HEK293 (cell line): ENCODE results near the gene NUDCD3.

Source experiments
- CTCF ChIA-PET: fragments of 350-600 bp; formaldehyde crosslinking; extraction: SDS; loops from one replicate; lab custom pipeline; 2021; ENCODE audit warnings: antibody characterized with exemption; lab: Yijun Ruan, JAX
- POLR2A ChIA-PET: fragments of 300-600 bp; formaldehyde crosslinking; extraction: SDS; loops from one replicate; lab custom pipeline; 2020; ENCODE audit warnings: antibody characterized with exemption, inconsistent platforms; lab: Yijun Ruan, JAX
- H3K27ac ChIP-seq: fragments of 200-500 bp; sonication (Bioruptor generic); 2 replicates; pipeline ENCODE4 v1.5.1; 2014; ENCODE audit warnings: low read depth, low read length, control low read depth, inconsistent platforms; ENCODE audit errors: extremely low read depth
- H3K36me3 ChIP-seq, 2 experiments: fragments of 200-500 bp in 1 of 2; sonication (Bioruptor generic) in 1 of 2; 1 replicate in 1 of 2; 2 replicates in 1 of 2; pipeline ENCODE4 v1.5.1; 2014 to 2017; ENCODE audit warnings: inconsistent platforms in 2 of 2, low read length in 2 of 2; ENCODE audit not compliant: control insufficient read depth in 2 of 2, insufficient read depth in 1 of 2
- H3K4me1 ChIP-seq: fragments of 200-500 bp; sonication (Bioruptor generic); 2 replicates; pipeline ENCODE4 v1.5.1; 2014; ENCODE audit warnings: mild to moderate bottlenecking, low read length, inconsistent platforms; ENCODE audit not compliant: control insufficient read depth, insufficient read depth
- H3K4me3 ChIP-seq: 2 replicates; pipeline ENCODE4 v1.5.1; 2011; ENCODE audit warnings: low read depth, mild to moderate bottlenecking, control low read depth, low read length, moderate library complexity
- H3K9me3 ChIP-seq: fragments of 200-500 bp; sonication (Bioruptor generic); 2 replicates; pipeline ENCODE4 v1.5.1; 2014; ENCODE audit warnings: low read depth, low read length, inconsistent platforms; ENCODE audit not compliant: control insufficient read depth, insufficient read depth
- PATZ1 ChIP-seq: fragments of 450-650 bp; formaldehyde crosslinking; IDR thresholded peaks from 2 replicates; pipeline ENCODE4 v1.5.1; 2016; ENCODE audit warnings: missing biosample characterization, missing genetic modification characterization
- PRDM1 ChIP-seq: fragments of 450-650 bp; formaldehyde crosslinking; IDR thresholded peaks from 2 replicates; pipeline ENCODE4; 2016; ENCODE audit warnings: missing biosample characterization, missing genetic modification characterization
- SP2 ChIP-seq: fragments of 450-650 bp; formaldehyde crosslinking; IDR thresholded peaks from 2 replicates; pipeline ENCODE4 v1.5.1; 2016; ENCODE audit warnings: missing biosample characterization, missing genetic modification characterization
- ZIC2 ChIP-seq: fragments of 450-650 bp; formaldehyde crosslinking; IDR thresholded peaks from 2 replicates; pipeline ENCODE4 v1.5.1; 2016; ENCODE audit warnings: missing biosample characterization, missing genetic modification characterization
- ZNF121 ChIP-seq: fragments of 450-650 bp; formaldehyde crosslinking; IDR thresholded peaks from 2 replicates; pipeline ENCODE4 v1.5.1; 2016; ENCODE audit warnings: missing biosample characterization, missing genetic modification characterization
- ZNF148 ChIP-seq: fragments of 450-650 bp; formaldehyde crosslinking; IDR thresholded peaks from 2 replicates; pipeline ENCODE4 v1.5.0; 2017; ENCODE audit warnings: missing biosample characterization, missing genetic modification characterization, borderline replicate concordance
- ZNF2 ChIP-seq: fragments of 450-650 bp; formaldehyde crosslinking; IDR thresholded peaks from 2 replicates; pipeline ENCODE4 v1.5.1; 2016; ENCODE audit warnings: missing biosample characterization, missing genetic modification characterization
- ZNF202 ChIP-seq: fragments of 450-650 bp; formaldehyde crosslinking; IDR thresholded peaks from 2 replicates; pipeline ENCODE4 v1.5.1; 2016; ENCODE audit warnings: missing biosample characterization, missing genetic modification characterization, borderline replicate concordance
- ZNF223 ChIP-seq: fragments of 450-650 bp; formaldehyde crosslinking; IDR thresholded peaks from 2 replicates; pipeline ENCODE4 v1.5.1; 2016; ENCODE audit warnings: missing biosample characterization, missing genetic modification characterization
- ZNF391 ChIP-seq: fragments of 450-650 bp; formaldehyde crosslinking; IDR thresholded peaks from 2 replicates; pipeline ENCODE4 v1.5.1; 2016; ENCODE audit warnings: low read depth, missing biosample characterization, missing genetic modification characterization, borderline replicate concordance
- ZNF433 ChIP-seq: fragments of 450-650 bp; formaldehyde crosslinking; IDR thresholded peaks from 2 replicates; pipeline ENCODE4 v1.5.1; 2016; ENCODE audit warnings: missing biosample characterization, missing genetic modification characterization, low read depth
- ZNF529 ChIP-seq: fragments of 450-650 bp; formaldehyde crosslinking; IDR thresholded peaks from 2 replicates; pipeline ENCODE4 v1.5.1; 2017; ENCODE audit warnings: missing genetic modification characterization, missing biosample characterization; ENCODE audit not compliant: insufficient replicate concordance
- ZNF830 ChIP-seq: fragments of 450-650 bp; IDR thresholded peaks from 2 replicates; pipeline ENCODE4 v1.5.0; 2018; ENCODE audit warnings: missing biosample characterization, missing genetic modification characterization, low read depth, mild to moderate bottlenecking, moderate library complexity
- ZSCAN30 ChIP-seq: fragments of 450-650 bp; IDR thresholded peaks from 2 replicates; pipeline ENCODE4 v1.5.1; 2018; ENCODE audit warnings: missing biosample characterization, mild to moderate bottlenecking, missing genetic modification characterization, moderate library complexity
- TF ChIP-seq, protein P1 (sequence below): fragments of 450-650 bp; IDR thresholded peaks from 2 replicates; pipeline ENCODE4 v1.5.1; 2018; ENCODE audit warnings: missing biosample characterization, missing genetic modification characterization
- TF ChIP-seq, protein P2 (sequence below): fragments of 450-650 bp; formaldehyde crosslinking; IDR thresholded peaks from 2 replicates; pipeline ENCODE4 v1.5.1; 2017; ENCODE audit warnings: missing biosample characterization, missing genetic modification characterization
- TF ChIP-seq, protein P3 (sequence below): fragments of 450-650 bp; formaldehyde crosslinking; IDR thresholded peaks from 2 replicates; pipeline ENCODE4 v1.5.1; 2016; ENCODE audit warnings: missing biosample characterization, missing genetic modification characterization

The NUDCD3 gene

DNA sequence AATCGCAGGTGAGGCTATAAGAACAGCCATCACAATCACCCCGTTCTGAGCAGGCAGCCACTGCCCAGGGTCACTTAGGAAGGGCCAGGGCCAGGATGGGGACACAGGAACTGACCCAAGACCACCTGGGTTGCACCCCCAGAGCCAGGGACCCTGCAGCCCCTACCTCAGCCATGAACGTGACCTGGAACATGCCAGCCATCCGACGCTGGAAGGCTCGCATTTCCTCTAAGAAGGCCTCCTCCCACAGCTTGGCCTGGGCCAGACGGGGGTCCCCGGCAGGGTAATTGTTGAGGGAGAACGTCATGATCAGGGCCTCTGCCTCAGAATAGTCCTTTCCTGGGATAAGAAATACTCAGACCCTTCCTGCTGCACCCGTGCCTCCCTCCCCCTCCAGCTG is 45.6 kb upstream of the NUDCD3 start:
- Histone ChIP-seq H3K4me3 (no peak overlapping the region), H3K27ac (no peak overlapping the region), H3K9me3 (no peaks in the 10 kb centered on the region), H3K36me3 (no peaks in the 10 kb centered on the region), H3K4me1 (no peaks in the 10 kb centered on the region)
- TF ChIP-seq, protein P1, sequence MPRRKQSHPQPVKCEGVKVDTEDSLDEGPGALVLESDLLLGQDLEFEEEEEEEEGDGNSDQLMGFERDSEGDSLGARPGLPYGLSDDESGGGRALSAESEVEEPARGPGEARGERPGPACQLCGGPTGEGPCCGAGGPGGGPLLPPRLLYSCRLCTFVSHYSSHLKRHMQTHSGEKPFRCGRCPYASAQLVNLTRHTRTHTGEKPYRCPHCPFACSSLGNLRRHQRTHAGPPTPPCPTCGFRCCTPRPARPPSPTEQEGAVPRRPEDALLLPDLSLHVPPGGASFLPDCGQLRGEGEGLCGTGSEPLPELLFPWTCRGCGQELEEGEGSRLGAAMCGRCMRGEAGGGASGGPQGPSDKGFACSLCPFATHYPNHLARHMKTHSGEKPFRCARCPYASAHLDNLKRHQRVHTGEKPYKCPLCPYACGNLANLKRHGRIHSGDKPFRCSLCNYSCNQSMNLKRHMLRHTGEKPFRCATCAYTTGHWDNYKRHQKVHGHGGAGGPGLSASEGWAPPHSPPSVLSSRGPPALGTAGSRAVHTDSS, result no peak
- TF ChIP-seq ZNF223 (tag by site-specific recombination) (no peak), ZNF202 (tag by site-specific recombination) (no peak), PATZ1 (tag by site-specific recombination) (no peak), ZNF529 (tag by site-specific recombination) (no peak), ZSCAN30 (tag by site-specific recombination) (no peak), ZIC2 (tag by site-specific recombination) (no peak), ZNF391 (no peak), ZNF148 (tag by site-specific recombination) (no peak), ZNF433 (tag by site-specific recombination) (no peak), SP2 (tag by site-specific recombination) (no peak), ZNF830 (tag by site-specific recombination) (no peak)
- TF ChIP-seq, protein P2, sequence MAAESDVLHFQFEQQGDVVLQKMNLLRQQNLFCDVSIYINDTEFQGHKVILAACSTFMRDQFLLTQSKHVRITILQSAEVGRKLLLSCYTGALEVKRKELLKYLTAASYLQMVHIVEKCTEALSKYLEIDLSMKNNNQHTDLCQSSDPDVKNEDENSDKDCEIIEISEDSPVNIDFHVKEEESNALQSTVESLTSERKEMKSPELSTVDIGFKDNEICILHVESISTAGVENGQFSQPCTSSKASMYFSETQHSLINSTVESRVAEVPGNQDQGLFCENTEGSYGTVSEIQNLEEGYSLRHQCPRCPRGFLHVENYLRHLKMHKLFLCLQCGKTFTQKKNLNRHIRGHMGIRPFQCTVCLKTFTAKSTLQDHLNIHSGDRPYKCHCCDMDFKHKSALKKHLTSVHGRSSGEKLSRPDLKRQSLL (tag by site-specific recombination), result no peak
- TF ChIP-seq, protein P3, sequence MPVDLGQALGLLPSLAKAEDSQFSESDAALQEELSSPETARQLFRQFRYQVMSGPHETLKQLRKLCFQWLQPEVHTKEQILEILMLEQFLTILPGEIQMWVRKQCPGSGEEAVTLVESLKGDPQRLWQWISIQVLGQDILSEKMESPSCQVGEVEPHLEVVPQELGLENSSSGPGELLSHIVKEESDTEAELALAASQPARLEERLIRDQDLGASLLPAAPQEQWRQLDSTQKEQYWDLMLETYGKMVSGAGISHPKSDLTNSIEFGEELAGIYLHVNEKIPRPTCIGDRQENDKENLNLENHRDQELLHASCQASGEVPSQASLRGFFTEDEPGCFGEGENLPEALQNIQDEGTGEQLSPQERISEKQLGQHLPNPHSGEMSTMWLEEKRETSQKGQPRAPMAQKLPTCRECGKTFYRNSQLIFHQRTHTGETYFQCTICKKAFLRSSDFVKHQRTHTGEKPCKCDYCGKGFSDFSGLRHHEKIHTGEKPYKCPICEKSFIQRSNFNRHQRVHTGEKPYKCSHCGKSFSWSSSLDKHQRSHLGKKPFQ (tag by site-specific recombination), result no peak
- CTCF ChIA-PET, result interaction anchor here (0.7 to 3.2 kb wide), 6 partner anchors 9 to 563 kb away, joined by 3 to 27 read pairs (median 4); no protein-coding TSS in a partner anchor
- POLR2A ChIA-PET, result no interaction called here

- no peaks in the 10 kb centered on the region for H3K4me1 ChIP-seq
- H3K36me3 ChIP-seq, result no peaks in the 10 kb centered on the region
- ChIA-PET POLR2A (no interaction called here), CTCF (interaction anchor here (0.6 to 3.2 kb wide), 26 partner anchors 7 to 339 kb away, joined by 3 to 27 read pairs (median 6); no protein-coding TSS in a partner anchor)
- no peaks in the 10 kb centered on the region for H3K9me3 ChIP-seq
- no peak overlapping the region for H3K27ac ChIP-seq
- TF ChIP-seq ZNF2 (tag by site-specific recombination) (no peak), PRDM1 (tag by site-specific recombination) (peak; percentile 81), ZNF121 (tag by site-specific recombination) (peak; percentile 71)
- no peak overlapping the region for H3K4me3 ChIP-seq
Observed at GRCh38 chr7:44535348-44536064, 45.0 kb upstream of the NUDCD3 start.
